ENCODE data around the gene MAML2.

The MAML2 gene

GRCh38 chr11:96329855-96330510 lies 13.0 kb downstream of the MAML2 start:
- TF ChIP-seq ZFX (IDR thresholded peaks at IDR 0.05; ENCODE audit: borderline replicate concordance) (no peak), CTCF (IDR thresholded peaks at IDR 0.05) (no peak)
- no peak overlapping the region for H3K27ac ChIP-seq

GRCh38 chr11:96329419-96329818 lies 13.6 kb downstream of the MAML2 start:
- H3K27ac ChIP-seq, result no peak overlapping the region
- no peak for TF ChIP-seq ZFX (IDR thresholded peaks at IDR 0.05; ENCODE audit: borderline replicate concordance)
- no peak for TF ChIP-seq CTCF (IDR thresholded peaks at IDR 0.05)

- TF ChIP-seq ZFX (IDR thresholded peaks at IDR 0.05; ENCODE audit: borderline replicate concordance), result no peak
- TF ChIP-seq CTCF (IDR thresholded peaks at IDR 0.05), result no peak
- H3K27ac ChIP-seq, result no peak overlapping the region
Measured at GRCh38 chr11:96328395-96329010, 14.5 kb downstream of the MAML2 start.

- H3K27ac ChIP-seq, result no peak overlapping the region
- TF ChIP-seq ZFX (IDR thresholded peaks at IDR 0.05; ENCODE audit: borderline replicate concordance) (no peak), CTCF (IDR thresholded peaks at IDR 0.05) (no peak)
Measured at GRCh38 chr11:96326959-96327358, 16.0 kb downstream of the MAML2 start.

GRCh38 chr11:96324912-96325311 lies 18.1 kb downstream of the MAML2 start:
- TF ChIP-seq CTCF (IDR thresholded peaks at IDR 0.05) (no peak), ZFX (IDR thresholded peaks at IDR 0.05; ENCODE audit: borderline replicate concordance) (no peak)
- H3K27ac ChIP-seq, result no peak overlapping the region

- H3K27ac ChIP-seq, result no peak overlapping the region
- TF ChIP-seq CTCF (IDR thresholded peaks at IDR 0.05) (no peak), ZFX (IDR thresholded peaks at IDR 0.05; ENCODE audit: borderline replicate concordance) (no peak)
Measured at GRCh38 chr11:96323642-96323985, 19.4 kb downstream of the MAML2 start.

- TF ChIP-seq CTCF (IDR thresholded peaks at IDR 0.05) (no peak), ZFX (IDR thresholded peaks at IDR 0.05; ENCODE audit: borderline replicate concordance) (no peak)
- no peak overlapping the region for H3K27ac ChIP-seq
Measured at GRCh38 chr11:96322775-96323641, 20.0 kb downstream of the MAML2 start.

All from 22Rv1 (cell line).